HG03457 (cell line): ENCODE data around the gene MICOS13.

ENCODE experiments used
- ATAC-seq: cut with Tn5 transposase; IDR thresholded peaks from one replicate; pipeline ENCODE4 v1.9.1; 2021; ENCODE audit warnings: moderate number of reproducible peaks; ENCODE audit not compliant: unreplicated experiment

The MICOS13 gene

DNA sequence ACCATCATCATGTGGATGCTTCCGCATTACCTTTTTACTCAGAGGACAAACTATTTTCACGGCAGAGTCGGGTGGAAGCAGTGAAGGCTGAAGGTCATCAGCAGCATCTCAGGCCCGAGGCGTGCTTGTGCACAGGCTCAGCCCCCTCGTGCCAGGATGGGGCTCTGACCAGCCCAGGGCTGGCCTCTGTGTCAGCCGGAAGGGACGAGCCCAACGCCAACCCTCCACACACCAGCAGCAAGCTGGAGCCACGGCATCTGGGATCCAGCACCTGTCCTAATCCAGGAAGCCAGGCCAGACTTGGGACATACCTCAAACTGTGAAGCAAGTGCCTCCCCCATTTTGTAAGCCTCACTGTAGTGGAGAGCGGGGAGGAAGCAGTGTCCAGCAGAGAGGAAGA, 11.1 kb downstream of the MICOS13 start:
- ATAC-seq: no peak

DNA sequence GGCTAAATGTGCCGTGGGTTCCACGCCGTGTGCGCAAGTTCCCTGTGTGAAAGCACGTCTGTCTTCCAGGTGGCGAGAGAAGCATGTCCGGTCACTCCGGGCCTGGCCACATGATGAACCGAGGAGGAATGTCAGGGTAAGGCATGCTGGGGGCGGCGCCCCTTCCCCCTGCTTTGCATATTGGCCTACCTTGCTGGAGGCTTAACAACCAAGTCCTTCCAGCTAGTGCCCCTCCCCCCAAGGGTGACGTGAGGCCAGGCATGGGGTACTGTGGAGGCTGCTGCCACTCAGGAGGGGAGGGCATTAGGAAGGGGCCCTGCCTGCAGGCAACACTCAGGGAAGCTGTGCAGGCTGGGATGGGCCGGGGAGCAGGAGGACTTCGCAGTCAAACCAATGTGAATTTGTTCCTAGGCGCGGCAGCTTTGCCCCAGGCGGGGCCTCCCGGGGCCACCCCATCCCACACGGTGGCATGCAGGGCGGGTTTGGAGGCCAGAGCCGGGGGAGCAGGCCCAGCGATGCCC, 12.5 kb downstream of the MICOS13 start:
- no peak for ATAC-seq

DNA sequence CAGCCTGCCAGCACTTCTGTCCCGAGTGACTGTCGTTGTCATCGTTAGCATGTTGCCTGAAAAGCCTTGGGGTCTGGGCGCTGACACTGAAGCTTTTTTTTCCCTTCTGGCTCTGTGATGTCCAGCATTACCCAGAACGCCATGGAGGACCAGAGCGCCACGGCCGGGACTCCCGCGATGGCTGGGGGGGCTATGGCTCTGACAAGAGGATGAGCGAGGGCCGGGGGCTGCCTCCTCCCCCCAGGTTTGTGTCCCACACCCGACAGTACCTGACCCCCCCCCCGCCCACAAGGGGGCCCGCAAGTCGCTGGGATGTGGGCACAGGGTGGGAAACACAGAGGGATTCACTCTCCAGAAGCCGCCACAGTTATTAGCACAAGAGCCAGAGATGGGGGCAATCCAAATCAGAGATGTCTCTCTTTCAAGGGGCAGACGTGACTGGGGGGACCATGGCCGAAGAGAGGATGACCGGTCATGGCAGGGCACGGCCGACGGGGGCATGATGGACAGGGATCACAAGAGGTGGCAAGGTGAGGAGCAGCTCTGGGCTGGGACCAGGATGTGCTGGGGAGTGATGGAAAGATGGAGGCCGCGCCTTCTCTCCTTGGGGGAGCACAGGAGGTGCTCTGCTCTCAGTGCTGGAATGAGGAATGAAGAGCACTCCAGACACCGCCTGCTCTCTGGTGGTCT, 13.2 kb downstream of the MICOS13 start:
- no peak for ATAC-seq

DNA sequence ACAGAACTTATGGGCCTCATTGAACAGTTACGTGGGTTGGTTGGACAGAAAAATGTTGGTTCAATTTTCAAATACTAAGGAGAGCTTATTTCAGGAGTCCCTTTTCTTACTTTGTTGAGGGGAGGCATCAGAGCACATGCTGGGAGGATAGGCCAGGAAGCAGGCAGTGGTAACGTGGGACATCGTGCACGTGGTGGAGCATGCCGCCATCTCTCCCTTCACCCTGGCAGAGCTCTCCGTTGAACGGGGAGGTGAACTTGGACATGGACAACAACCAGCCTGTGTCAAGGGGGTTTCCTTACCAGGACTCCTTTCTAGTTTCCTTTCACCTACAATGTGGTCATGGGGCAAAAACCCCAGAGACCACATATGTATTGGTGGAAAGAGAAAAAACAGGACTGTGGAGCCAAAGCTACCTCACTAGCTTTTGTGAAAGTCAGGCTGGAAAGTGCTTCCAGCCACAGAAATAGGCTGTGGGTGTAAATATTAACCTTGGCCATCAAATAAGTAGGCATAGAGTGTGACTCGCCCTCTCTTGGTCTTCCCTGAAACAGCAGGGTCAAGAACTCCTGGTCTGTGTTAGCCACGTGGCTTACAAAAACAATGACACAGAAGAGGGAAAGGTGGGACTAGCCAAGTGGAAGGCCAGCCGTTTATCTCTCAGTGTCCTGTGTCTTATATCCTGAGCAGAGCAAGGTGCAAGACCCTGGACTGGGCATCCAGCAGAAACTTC, 14.4 kb downstream of the MICOS13 start:
- no peak for ATAC-seq

DNA sequence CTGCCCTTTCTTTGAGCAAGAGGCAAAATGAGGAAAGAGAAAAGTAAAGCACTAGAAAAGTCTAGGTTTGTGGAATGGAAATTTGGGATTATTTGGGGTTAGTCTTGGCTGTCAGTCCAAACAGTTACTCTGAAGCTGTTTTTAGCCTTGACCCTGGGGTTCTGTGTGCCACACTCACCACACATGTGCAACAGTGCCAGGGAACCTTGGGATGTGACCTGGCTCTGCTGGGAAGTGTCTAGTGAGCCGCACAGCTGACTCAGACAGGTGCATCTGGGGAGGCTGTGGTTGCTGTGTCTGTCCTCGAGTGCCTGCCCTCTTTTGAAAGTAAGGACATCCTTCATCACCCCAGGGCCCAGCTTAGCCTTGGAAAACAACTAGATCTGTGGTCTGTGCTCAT, 15.8 kb downstream of the MICOS13 start:
- no peak for ATAC-seq

DNA sequence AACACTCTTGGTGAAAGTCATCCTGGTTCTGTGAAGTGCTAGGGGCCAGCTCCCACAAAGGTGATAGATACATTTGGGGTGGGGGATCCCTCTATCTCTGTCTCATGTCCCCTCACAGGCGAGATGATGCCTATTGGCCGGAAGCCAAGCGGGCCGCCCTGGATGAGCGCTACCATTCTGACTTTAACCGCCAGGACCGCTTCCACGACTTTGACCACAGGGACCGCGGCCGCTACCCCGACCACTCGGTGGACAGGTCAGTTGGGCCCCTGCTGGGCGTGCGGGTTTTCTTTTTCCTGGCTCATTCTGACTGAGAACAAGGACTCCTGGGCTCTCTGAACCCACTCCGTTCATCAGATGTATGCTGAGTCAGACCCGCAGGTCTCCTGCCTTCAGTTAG, 16.4 kb downstream of the MICOS13 start:
- no peak for ATAC-seq

DNA sequence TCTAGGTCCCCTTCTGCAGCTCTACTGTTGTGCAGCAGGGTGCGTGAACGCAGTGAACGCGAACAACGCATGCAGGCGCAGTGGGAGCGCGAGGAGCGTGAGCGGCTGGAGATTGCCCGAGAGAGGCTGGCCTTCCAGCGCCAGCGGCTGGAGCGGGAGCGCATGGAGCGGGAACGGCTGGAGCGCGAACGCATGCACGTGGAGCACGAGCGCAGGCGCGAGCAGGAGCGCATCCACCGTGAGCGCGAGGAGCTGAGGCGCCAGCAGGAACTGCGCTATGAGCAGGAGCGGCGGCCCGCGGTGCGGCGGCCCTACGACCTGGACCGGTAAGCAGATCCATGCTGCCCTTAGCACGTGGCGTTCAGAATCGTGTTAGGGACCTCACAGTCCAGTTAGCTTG, 18.8 kb downstream of the MICOS13 start:
- no peak for ATAC-seq

DNA sequence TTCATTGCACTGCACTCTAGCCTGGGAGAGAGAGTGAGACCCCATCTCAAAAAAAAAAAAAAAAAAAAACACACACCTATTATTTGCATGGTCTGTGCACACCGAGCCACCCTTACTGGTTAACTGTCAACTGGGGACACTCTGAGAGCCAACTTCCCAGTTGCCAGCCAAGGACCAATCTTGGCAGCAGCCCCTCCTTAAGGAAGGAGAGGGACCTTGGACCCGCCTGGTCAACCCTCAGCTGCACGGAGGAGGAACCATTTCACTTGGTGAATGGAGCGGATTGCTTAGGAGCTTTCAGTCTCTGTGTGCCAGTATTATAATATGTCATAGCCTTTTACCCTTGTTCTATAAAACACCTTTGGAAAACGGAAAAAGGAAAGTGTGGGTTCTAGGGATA, 24.9 kb downstream of the MICOS13 start:
- no peak for ATAC-seq

DNA sequence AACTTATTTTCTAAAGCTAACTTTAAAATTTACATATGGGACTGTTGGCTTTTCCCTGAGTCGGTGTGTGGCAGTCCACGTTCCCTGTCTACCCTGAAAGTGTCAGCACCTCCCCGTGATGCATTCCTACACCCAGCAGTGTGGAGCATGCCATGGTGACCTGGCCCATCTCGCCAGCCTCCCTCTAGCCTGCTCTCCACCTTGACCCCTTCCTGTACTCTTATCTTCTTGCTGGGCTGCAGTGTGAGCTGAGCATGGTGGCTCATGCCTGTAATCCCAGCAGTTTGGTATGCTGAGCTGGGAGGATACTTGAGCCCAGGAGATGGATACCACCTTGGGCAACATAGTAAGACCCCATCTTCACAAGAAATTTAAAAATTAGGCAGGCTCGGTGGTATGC, 25.4 kb downstream of the MICOS13 start:
- no peak for ATAC-seq

DNA sequence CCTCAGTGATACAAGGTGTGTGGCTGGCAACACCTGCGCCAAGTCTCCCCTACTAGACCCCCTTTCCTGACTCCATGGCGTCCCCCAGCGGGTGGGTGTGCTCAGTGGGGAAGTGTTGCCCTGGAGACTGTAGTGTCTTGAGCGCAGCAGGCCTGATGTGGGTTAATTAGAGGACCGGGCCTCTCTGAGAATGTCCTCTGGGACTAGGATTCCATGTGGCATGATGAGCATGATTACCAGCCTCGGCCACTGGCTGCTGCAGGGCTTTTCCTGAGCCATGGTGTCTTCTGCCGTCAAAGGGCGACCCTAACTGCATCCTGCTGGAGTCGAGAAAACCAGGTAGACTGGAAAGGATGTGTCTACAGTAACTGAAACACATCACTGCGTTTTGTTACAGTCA, 28.1 kb downstream of the MICOS13 start:
- ATAC-seq: no peak

DNA sequence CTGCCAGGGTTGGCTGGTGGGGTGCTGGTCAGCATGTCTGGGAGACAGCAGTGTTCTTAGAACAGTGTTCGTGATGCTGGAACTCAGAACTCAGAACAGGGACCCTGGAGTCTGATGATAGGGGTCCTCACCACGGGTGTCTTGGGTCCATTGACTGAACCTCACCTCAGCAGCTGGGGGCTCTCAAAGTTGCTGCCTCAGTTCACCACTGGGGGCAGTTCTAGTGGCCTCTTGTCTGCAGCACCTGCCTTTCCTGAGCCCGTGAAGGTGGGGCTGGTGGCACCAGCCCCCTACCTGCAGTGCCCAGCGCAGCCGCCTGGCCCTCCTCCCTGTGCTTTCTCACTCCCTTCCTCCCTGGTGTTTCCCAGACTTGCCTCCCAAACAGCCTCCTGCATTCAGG, 29.0 kb downstream of the MICOS13 start:
- ATAC-seq: no peak

DNA sequence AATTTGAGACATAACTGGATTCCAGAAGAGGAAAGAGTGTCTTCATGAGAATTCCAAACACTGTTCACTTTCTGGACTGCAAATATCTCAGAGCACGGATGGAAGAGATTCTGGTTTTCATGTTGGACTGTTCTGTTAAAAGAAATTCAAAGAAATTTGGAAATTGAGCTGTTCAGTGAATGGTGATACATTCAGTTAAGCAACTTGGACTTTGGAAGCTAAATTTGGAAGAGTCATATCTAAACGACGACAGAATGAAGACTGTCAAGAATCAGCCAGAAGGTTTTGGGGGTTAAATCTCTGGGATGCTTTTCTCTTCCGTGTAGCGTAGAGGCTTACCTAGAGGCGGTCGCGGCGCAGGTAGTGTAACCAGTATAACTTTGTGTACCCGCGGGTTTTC, 31.9 kb downstream of the MICOS13 start:
- no peak for ATAC-seq

DNA sequence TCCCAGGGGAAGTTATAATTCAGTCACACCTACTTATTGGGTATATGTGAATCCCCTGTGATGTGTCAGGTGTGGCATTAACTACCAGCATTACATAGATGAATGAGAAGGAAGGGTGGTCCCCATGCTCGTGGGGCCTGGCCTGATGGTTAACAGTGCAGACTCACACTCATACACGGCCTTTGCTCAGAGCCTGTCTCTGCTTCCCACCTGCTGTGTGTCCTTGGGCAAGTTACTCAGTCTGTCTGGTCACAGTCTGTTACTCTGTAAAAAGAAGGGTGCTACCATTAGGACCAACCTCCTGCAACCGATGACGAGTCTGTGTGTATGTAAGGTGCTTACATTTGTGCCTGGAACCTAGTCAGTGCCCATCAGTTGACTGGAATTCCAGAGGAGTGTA, 33.6 kb downstream of the MICOS13 start:
- no peak for ATAC-seq

DNA sequence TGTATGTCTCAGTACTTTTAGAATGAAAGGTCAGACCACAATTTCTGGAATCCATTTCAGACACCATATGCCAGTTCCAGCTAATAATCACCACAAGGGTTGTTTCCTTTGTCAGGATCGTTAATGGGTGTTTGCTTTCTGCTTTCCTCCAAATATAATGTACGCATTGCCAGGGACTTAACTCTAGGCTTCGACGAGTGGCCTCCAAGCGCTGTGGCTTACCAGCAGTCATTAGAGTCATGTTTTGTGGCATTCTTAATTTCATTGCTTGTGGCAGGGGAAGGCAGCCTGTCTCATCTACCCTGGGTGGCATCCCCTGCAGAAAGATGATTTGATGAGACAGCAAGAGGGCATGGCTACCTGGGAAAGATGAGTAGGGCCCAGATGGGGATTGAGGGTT, 34.9 kb downstream of the MICOS13 start:
- no peak for ATAC-seq

DNA sequence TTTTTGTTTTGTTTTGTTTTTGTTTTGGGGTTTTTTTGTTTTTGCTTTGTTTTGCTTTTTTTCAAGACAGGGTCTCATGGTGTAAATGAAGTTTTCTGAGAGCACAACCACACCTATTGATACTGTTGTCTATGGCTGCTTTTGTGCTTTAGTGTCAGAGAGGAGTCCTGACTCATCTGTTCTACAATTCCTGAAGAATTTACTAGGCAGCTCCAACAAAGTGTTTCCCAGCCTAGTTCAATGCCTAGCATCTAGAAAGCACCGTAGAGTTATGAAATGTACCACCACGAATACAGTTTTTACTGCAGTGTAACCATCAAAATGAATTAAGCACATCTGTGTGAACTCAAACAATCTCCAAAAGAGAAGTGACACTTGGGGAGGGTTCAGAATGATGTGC, 36.3 kb downstream of the MICOS13 start:
- no peak for ATAC-seq

DNA sequence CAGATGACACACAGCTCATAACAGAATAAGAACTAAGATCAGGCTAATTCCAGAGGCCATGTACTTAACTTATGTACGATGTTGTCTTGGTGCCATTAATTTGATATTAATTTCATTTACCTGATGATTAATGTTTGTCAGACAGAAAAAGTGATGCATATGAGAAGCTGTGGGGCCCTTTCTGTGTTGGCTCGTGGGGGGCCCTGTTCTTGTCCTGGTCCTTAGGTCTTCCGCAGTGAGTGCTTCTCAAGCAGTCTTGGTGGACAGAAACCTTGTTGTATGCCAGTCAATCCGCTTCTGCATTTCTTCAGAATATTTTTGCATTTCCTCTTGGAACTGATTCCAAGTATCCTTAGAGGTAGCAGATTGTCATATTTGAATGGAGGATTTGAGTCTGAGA, 37.3 kb downstream of the MICOS13 start:
- no peak for ATAC-seq

DNA sequence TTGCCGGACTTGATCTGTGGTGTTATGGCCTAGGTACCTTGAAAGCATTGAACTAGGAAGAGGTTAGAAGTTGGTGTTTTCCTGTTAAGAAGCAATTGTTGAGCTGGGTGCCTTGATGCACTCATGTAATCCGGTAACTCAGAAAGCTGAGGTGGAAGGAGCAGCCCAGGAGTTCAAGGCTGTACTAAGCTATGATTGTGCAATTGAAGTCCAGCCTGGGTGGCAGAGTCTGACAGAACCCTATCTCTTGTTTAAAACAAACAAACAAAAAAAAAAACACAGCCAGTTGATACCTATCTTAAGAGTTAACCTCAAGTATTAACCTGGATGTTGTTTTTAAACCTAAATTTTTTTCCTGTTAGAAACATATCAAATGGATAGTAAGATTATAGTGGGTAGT, 38.1 kb downstream of the MICOS13 start:
- no peak for ATAC-seq

DNA sequence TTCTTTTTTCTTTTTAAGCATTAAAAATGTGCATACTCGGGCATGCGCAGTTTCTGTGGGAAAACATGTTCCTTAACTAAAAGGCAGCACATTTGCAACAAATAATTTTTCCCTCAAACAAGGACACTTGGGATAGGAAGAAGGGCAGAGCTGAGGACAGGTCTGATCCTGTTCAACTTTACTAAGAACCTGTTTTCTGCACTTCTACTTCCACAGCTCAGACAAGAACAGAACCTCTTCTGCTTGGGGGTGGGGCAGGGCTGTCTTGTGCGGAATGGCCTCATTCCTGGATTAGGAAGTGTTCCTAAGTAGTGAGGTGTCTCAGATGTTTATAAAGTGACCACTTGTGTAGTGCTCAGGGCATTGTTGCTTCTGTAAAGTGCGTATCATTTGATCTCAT, 39.1 kb downstream of the MICOS13 start:
- no peak for ATAC-seq

DNA sequence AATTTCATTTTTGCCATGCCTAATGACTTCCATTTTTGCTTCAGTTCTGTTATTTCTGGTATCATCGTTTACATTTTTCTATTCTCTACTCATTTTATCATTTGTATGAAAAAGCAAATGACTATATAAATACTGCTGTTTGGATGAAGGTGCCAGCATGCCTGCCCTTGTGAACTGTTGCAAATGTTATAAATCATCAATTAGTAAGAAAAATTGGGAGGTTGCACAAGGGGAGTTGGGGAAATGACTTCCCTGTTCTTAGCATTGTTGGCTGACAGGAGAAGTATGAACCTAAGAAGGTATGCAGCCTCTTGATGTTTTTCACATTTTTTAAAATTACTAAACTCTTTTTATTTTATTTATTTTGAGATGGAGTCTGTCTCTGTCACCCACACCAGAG, 42.3 kb downstream of the MICOS13 start:
- ATAC-seq: no peak

DNA sequence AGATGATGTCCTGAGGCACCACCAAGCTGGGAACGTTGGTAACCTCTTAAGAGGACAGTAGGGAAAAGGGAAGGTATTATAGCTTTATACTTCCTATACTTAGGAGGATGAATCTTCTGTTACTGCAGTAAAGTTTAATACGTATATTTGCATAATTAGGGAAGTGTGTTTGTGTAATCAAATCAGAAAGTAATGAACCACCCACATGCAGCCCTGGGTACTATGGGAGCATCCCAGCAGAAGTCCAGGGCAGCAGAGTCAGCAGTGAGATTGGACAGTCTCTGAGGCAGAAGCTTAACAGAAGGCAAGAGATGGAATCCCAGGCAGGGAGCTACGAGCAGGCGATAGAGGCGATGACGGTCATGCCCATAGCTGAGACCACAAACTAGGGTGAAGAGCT, 44.9 kb downstream of the MICOS13 start:
- ATAC-seq: no peak

DNA sequence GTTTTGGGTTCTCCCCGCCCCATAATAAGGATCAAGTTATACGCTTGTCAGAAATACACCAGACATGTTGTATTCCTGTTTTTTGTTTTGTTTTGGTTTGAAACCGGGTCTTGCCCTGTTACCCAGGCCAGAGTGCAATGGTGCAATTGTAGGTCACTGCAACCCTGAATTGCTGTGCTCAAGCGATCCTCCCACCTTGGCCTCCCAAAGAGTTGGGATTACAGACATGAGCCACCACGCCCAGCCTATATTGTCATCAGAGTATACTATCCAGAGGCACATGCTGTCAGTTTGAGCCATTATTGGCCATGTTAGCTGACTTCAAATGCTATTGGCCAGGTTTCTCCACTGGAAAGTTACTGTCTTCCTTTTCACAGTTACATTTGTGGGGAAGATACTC, 47.7 kb downstream of the MICOS13 start:
- ATAC-seq: no peak

DNA sequence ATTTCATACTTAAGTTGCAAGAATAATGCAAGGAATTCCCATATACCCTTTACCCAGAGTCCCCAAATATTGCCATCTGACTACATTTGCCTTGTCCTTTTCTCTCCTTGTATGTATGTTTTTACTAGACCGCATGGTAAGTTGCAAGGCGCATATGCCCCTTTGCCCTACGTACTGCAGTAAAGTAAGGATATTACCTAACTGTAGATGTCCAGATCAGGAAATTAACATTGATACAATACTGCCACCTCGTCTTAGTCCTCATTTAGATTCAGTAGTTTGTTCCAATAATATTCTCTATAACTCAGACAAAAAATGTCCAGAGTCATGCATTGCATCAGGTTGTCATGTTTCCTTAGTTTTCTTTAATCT, 48.1 kb downstream of the MICOS13 start:
- ATAC-seq: no peak
